HepG2 (cell line): ENCODE measurements around the gene SRSF8. TPM values are rescaled to one million over a fixed set of nuclear protein-coding genes. Genes with fewer than 3 reads are reported as not detected.
A peak's percentile ranks its signal among the peaks of the same experiment; 100 is the strongest.

Experiments
- ARHGAP35 ChIP-seq: sonication (generic); formaldehyde crosslinking; IDR thresholded peaks from 2 replicates; pipeline ENCODE4 v1.9.0; 2022; ENCODE audit warnings: mild to moderate bottlenecking, inconsistent platforms, moderate library complexity, missing genetic modification reagents, borderline replicate concordance
- CTCF ChIP-seq: sonication (generic); formaldehyde crosslinking; IDR thresholded peaks from 2 replicates; pipeline ENCODE4 v1.5.0; 2020; ENCODE audit warnings: mild to moderate bottlenecking, missing genetic modification reagents, moderate library complexity
- ETV6 ChIP-seq: sonication (generic); formaldehyde crosslinking; conservative IDR thresholded peaks from 2 replicates; pipeline ENCODE4 v1.4.0; 2020; ENCODE audit warnings: missing genetic modification reagents
- KAT7 ChIP-seq: IDR thresholded peaks from 2 replicates; pipeline ENCODE4 v1.6.1; 2018; ENCODE audit warnings: borderline replicate concordance, missing compliant biosample characterization
- MED8 ChIP-seq: sonication (generic); formaldehyde crosslinking; IDR thresholded peaks from 2 replicates; pipeline ENCODE4 v1.8.1; 2023; ENCODE audit warnings: mild to moderate bottlenecking, missing genetic modification reagents; ENCODE audit not compliant: insufficient replicate concordance
- MTA1 ChIP-seq: sonication (generic); formaldehyde crosslinking; IDR thresholded peaks from 2 replicates; pipeline ENCODE4 v1.4.0; 2020; ENCODE audit warnings: missing genetic modification reagents, mild to moderate bottlenecking, borderline replicate concordance
- MTA3 ChIP-seq: sonication (generic); formaldehyde crosslinking; IDR thresholded peaks from 2 replicates; pipeline ENCODE4 v1.4.0; 2020; ENCODE audit warnings: missing genetic modification reagents
- MTERF4 ChIP-seq: sonication (generic); formaldehyde crosslinking; IDR thresholded peaks from 2 replicates; pipeline ENCODE4 v1.8.0; 2023; ENCODE audit warnings: mild to moderate bottlenecking, missing genetic modification reagents
- PHF8 ChIP-seq: sonication (generic); formaldehyde crosslinking; IDR thresholded peaks from 2 replicates; pipeline ENCODE4 v1.5.0; 2020; ENCODE audit warnings: missing genetic modification reagents
- SOX5 ChIP-seq: IDR thresholded peaks from 2 replicates; pipeline ENCODE4 v1.6.1; 2016; ENCODE audit warnings: borderline replicate concordance
- YEATS4 ChIP-seq: sonication (generic); formaldehyde crosslinking; IDR thresholded peaks from 2 replicates; pipeline ENCODE4 v1.4.0; 2020; ENCODE audit warnings: missing genetic modification reagents, borderline replicate concordance
- ZNF160 ChIP-seq: sonication (generic); formaldehyde crosslinking; IDR thresholded peaks from 2 replicates; pipeline ENCODE4 v1.8.0; 2022; ENCODE audit warnings: mild to moderate bottlenecking, inconsistent platforms, missing genetic modification reagents
- ZSCAN9 ChIP-seq: IDR thresholded peaks from 2 replicates; pipeline ENCODE4 v1.6.1; 2016; ENCODE audit warnings: borderline replicate concordance
- polyA plus RNA-seq, 8 experiments: library from polyadenylated mRNA; depleted of rRNA in 3 of 8; stranded (reverse) in 7 of 8; unstranded in 1 of 8; fragments of >200 nt; fragmentation: Illumina TruSeq in 4 of 8; extraction: Trizol in 4 of 8; gene quantifications; 2 replicates each; pipeline versions ENCODE4 v1.2.1 to v1.2.3, GENCODE V29; 2011 to 2016; ENCODE audit warnings: low read depth in 4 of 8, missing spikeins in 1 of 8, mixed read lengths in 1 of 8; ENCODE audit not compliant: insufficient read depth in 1 of 8
- total RNA-seq, 5 experiments: library from RNA; depleted of rRNA; stranded (reverse); fragments of >200 nt; fragmentation: Illumina TruSeq; extraction: Trizol; gene quantifications; 2 replicates each; pipeline ENCODE4 v1.2.3, GENCODE V29; 2016; ENCODE audit warnings: low read depth in 1 of 5
- TF ChIP-seq, protein P1 (sequence below): sonication (generic); formaldehyde crosslinking; IDR thresholded peaks from 2 replicates; pipeline ENCODE4 v1.9.0; 2021; ENCODE audit warnings: missing genetic modification reagents, borderline replicate concordance
- TF ChIP-seq, protein P2 (sequence below): sonication (generic); formaldehyde crosslinking; conservative IDR thresholded peaks from 2 replicates; pipeline ENCODE4 v1.4.0; 2020; ENCODE audit warnings: missing genetic modification reagents
- TF ChIP-seq, protein P3 (sequence below): sonication (generic); formaldehyde crosslinking; IDR thresholded peaks from 2 replicates; pipeline ENCODE4 v1.4.0; 2020; ENCODE audit warnings: missing genetic modification reagents

The SRSF8 gene
- total and polyA plus RNA-seq, 2 of the 13 experiments (the other 11 are each of a cell fraction or from before 2014, with no cell fraction given), result 21.8 to 25.8 TPM

DNA sequence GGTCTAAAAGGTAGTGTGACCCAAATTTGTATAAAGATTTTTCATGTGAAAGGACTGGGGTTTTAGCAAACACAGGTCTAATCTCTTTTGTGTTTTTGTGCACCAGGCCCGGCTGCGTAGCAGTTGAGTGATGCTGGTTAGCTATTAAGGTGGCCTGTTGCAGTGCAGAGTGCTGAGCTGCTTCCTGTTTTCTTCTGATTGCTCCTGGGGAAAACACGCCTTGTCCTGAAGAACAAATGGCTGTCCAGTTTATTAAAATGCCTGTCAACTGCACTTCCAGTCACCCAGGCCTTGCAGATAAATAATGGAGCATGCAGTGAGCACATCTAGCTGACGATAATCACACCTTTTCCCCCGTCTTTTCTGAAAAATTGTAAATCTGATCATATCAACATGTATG lies 1.8 kb downstream of the SRSF8 start (continued):
- no peak for TF ChIP-seq CTCF
- TF ChIP-seq ZNF160 (CRISPR knock-in tag), result no peak
- no peak; the same call in 1 of the 2 replicates for TF ChIP-seq SOX5 (CRISPR knock-in tag)
- TF ChIP-seq MTA1 (CRISPR knock-in tag), result no peak
- no peak for TF ChIP-seq KAT7 (CRISPR knock-in tag)
- peak; percentile 62 for TF ChIP-seq PHF8 (CRISPR knock-in tag)
- no peak for TF ChIP-seq ETV6 (CRISPR knock-in tag)
- TF ChIP-seq, protein P1, sequence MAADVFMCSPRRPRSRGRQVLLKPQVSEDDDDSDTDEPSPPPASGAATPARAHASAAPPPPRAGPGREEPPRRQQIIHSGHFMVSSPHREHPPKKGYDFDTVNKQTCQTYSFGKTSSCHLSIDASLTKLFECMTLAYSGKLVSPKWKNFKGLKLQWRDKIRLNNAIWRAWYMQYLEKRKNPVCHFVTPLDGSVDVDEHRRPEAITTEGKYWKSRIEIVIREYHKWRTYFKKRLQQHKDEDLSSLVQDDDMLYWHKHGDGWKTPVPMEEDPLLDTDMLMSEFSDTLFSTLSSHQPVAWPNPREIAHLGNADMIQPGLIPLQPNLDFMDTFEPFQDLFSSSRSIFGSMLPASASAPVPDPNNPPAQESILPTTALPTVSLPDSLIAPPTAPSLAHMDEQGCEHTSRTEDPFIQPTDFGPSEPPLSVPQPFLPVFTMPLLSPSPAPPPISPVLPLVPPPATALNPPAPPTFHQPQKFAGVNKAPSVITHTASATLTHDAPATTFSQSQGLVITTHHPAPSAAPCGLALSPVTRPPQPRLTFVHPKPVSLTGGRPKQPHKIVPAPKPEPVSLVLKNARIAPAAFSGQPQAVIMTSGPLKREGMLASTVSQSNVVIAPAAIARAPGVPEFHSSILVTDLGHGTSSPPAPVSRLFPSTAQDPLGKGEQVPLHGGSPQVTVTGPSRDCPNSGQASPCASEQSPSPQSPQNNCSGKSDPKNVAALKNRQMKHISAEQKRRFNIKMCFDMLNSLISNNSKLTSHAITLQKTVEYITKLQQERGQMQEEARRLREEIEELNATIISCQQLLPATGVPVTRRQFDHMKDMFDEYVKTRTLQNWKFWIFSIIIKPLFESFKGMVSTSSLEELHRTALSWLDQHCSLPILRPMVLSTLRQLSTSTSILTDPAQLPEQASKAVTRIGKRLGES, result 0 out of 2 replicates have a peak, but pooled peaks have one; percentile 58
- TF ChIP-seq, protein P2, sequence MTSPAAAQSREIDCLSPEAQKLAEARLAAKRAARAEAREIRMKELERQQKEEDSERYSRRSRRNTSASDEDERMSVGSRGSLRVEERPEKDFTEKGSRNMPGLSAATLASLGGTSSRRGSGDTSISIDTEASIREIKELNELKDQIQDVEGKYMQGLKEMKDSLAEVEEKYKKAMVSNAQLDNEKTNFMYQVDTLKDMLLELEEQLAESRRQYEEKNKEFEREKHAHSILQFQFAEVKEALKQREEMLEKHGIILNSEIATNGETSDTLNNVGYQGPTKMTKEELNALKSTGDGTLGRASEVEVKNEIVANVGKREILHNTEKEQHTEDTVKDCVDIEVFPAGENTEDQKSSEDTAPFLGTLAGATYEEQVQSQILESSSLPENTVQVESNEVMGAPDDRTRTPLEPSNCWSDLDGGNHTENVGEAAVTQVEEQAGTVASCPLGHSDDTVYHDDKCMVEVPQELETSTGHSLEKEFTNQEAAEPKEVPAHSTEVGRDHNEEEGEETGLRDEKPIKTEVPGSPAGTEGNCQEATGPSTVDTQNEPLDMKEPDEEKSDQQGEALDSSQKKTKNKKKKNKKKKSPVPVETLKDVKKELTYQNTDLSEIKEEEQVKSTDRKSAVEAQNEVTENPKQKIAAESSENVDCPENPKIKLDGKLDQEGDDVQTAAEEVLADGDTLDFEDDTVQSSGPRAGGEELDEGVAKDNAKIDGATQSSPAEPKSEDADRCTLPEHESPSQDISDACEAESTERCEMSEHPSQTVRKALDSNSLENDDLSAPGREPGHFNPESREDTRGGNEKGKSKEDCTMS, result no peak
- TF ChIP-seq YEATS4 (CRISPR knock-in tag), result peak; percentile 42; the same call in 1 of the 2 replicates
- TF ChIP-seq, protein P3, sequence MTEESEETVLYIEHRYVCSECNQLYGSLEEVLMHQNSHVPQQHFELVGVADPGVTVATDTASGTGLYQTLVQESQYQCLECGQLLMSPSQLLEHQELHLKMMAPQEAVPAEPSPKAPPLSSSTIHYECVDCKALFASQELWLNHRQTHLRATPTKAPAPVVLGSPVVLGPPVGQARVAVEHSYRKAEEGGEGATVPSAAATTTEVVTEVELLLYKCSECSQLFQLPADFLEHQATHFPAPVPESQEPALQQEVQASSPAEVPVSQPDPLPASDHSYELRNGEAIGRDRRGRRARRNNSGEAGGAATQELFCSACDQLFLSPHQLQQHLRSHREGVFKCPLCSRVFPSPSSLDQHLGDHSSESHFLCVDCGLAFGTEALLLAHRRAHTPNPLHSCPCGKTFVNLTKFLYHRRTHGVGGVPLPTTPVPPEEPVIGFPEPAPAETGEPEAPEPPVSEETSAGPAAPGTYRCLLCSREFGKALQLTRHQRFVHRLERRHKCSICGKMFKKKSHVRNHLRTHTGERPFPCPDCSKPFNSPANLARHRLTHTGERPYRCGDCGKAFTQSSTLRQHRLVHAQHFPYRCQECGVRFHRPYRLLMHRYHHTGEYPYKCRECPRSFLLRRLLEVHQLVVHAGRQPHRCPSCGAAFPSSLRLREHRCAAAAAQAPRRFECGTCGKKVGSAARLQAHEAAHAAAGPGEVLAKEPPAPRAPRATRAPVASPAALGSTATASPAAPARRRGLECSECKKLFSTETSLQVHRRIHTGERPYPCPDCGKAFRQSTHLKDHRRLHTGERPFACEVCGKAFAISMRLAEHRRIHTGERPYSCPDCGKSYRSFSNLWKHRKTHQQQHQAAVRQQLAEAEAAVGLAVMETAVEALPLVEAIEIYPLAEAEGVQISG, result peak; percentile 69
- no peak for TF ChIP-seq MTA3 (CRISPR knock-in tag)
- TF ChIP-seq MED8 (CRISPR knock-in tag), result no peak
- TF ChIP-seq MTERF4 (CRISPR knock-in tag), result no peak
- TF ChIP-seq ARHGAP35, result no peak
- TF ChIP-seq ZSCAN9 (CRISPR knock-in tag), result no peak
